HuH-7.5 (cell line): Measurements from ENCODE around the gene FRG2.
"Not testable (repeated sequence)": the region's sequence is repeated elsewhere in the genome, so short reads cannot be mapped to it uniquely, and the experiment has no call there.

ENCODE experiments used
- DNase-seq: peaks from one replicate; pipeline ENCODE4 v3.0.0; 2011; ENCODE audit warnings: low spot score

Gene FRG2

DNA sequence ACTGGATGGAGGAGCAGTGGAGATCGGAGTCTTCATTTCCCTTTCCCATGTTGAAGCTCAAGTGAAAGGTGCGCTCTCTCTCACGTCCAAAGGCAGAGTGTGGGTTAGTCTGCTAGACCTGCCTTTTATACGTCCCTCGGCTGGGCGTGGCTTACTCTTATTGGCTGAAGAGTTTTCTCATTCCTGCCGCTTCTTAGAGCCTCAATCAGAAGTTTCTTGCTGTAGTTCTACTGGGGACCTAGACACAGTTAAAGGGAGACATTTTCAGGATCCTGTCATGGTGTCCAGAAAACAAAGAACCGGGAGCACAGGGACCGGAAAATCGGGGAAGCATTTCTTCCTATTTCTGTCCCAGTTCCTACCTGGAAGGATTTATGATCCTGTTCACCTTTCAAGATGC, at the start of gene FRG2:
FRG2 (minus strand) TSS at position 101 of the 400 bp plus-strand sequence; CDS start at position 49, 52 bp downstream.
- DNase-seq = not testable (repeated sequence)

- DNase-seq = not testable (repeated sequence)
Observed at GRCh38 chr4:190068351-190068750, 41.3 kb upstream of the FRG2 start.

DNA sequence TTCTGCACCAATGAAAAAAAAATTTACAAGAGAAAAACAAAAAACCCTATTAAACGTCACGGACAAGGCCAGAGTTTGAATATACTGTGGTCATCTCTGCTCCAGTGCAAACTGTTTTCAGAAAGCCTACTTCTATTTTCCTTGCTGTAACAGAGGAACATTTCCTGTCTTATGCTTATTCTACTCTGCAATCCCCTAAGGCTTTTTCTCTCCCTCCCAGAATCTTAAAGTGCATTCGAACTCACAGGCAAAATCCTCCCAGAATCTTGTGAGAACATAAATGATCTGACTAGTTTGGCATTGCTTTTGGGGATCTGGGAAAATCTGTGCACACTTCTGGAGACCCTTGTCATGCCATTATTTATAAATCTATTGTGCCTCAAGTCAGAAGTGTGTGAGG, 37.7 kb upstream of the FRG2 start:
- DNase-seq = not testable (repeated sequence)

DNA sequence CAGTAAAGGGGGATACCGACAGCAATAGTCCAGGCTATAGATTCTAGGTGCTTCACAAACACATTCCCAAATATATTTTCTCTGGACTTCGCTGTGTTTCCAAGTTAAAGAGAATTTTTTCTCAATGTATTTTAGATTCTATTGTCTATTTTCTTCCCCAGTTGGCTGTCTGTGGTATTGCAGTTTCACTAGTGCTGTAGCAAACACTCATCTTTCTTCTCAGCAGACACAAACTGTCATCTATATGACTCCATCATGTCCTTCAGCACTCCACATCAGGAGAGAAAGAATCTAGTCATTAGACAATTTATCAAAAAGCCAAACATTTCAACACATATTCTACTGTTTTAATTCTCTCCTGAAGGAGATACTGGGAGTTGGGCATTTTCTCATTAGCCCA, 37.3 kb upstream of the FRG2 start, which contains the start of gene DBET:
DBET (plus strand) TSS at position 161 of the 400 bp plus-strand sequence.
- not testable (repeated sequence) for DNase-seq

DNA sequence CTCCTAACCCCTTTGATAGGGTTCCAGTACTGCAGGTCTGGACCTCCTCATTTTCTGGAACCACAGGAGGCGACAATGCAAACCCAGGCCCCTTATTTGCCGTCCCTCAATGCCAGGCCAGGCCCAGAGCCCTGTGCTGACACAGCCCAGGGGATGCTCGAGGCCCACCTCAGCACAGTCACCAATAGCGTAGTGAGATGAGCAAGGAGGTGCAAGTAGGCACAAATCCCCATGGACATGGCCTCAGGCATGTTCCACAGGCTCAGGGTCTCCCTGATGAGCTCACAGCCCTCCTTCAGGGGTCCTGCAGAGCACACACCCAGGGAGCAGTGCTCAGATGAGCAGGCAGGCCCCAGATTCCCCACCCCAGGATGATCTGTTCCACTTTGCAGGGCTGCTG, 31.9 kb upstream of the FRG2 start:
- DNase-seq = not testable (repeated sequence)

DNA sequence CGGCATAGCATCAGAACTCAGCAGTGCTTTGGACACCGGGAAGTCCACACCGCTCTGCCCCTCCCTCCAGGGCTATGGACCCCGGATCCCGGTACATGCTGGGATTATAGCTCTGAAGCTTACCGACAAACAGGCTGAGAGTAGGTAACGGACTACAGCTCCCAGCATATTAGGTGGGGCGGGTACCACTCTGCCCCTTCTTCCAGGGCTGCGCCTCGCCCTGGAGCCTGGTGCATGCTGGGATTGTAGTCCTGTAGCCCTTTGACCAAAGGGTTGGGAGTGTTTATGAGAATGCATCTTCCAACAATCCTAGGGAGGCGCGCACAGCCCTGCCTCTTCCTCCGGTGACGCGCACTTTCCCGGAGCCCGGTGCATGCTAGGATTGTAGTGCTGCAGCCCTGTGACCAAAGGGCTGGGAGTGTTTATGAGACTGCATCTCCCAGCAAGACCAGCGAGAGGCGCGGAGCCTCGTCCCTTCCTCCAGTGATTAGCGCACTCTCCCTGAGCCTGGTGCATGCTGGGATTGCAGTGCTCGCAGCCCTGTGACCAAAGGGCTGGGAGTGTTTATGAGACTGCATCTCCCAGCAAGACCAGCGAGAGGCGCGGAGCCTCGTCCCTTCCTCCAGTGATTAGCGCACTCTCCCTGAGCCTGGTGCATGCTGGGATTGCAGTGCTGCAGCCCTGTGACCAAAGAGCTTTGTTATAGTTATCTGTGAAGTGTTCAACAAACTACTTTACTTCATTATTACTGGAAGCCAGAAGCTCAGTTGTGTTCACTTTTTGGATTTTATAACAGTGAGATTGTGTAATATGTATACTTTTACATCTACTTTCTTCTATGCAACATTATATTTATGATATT, 22.6 kb upstream of the FRG2 start:
- DNase-seq = not testable (repeated sequence)

GRCh38 chr4:190047627-190048026, 20.6 kb upstream of the FRG2 start:
- DNase-seq = not testable (repeated sequence)

DNA sequence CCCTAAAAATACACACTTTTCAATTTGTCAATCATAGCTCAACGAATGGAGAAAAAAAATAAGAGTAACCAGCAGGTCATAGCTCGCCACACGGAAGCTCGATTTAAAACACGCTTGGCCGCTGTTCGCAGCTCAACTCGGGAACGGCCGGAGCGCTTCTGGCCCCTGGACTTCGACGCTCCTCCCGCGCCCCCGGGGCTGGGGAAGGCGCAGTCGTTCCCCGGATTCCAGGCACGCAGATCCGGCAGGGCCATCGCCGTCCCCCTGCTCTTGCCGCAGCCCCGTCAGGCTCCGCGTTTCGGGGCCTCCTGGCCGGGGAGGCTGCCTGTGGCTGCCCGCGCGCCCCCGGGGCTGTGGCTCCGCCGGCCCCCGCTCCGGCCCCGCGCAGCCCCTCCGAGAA, 13.8 kb upstream of the FRG2 start:
- not testable (repeated sequence) for DNase-seq

DNA sequence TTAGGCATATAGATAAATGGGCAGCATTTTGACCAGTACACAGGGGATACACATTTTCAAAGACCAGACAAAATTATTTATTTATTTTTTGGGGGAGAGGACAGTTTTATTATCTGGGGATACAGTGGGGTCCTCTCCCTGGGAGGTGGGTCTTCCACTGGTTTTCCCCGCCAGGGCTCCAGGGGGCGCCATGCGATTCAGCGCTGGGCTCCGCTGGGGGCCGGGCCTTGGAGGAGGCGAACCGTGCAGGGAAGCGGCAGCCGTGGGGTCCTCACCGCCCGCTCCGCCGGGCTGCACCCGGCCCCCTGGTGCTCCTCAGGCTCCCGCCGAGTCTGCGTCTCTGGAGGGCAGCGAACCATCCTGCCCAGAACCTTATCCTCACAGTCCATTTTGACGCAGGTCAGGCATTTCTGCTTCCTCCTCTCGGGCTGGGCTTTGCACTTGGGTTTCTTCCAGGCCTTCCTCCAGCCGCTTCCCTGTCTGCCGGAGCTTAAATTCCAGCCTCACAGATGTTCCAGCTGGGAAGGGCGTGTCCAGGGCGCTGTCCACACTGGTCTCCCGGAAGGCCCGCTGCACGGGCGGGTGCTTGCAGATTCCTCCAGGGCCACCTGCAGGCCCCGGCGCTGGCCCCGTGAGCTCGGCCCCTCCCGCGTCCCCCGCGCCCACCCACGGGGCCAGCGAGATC, 10.8 kb upstream of the FRG2 start:
- DNase-seq = not testable (repeated sequence)

DNA sequence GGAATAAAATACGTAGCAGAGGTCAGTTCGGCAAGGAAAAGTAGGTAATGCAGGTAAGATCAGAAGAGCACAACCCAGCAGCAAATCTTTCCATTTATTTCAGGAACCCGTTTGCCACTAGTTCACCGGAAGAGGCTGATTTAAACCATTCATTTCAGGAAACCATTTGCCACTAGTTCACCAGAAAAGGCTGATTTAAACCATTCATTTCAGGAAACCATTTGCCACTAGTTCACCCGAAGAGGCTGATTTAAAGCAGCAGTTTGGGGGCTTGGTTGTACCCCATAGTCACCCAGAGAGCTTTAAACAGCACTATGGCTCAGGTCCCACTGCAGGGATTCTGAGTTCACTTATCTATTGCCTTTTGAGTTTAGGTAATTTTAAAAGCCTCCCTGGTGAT, 4.2 kb upstream of the FRG2 start:
- DNase-seq = not testable (repeated sequence)

- not testable (repeated sequence) for DNase-seq
Observed at GRCh38 chr4:190022614-190023281, 4.3 kb downstream of the FRG2 start.

DNA sequence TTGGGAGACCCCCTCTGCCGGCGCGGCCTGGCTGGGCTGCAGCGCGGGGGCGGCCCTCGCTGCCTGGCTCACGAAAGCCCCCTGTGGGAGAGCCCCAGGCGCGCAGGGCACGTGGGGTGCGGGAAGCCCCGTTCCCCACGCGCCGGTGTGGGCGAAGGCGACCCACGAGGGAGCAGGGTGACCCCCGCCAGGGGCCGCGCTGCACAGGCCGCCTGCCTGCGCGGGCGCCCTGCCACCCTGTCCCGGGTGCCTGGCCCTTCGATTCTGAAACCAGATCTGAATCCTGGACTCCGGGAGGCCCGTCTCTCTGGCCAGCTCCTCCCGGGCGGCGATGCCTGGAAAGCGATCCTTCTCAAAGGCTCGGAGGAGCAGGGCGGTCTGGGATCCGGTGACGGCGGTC, 5.1 kb downstream of the FRG2 start:
- DNase-seq = not testable (repeated sequence)

GRCh38 chr4:190020790-190021717, 6.0 kb downstream of the FRG2 start:
- DNase-seq = no peak

GRCh38 chr4:190019859-190020463, 7.1 kb downstream of the FRG2 start:
- DNase-seq = not testable (repeated sequence)

- no peak for DNase-seq
Observed at GRCh38 chr4:190019023-190019858, 7.8 kb downstream of the FRG2 start.

GRCh38 chr4:190018201-190018920, 8.7 kb downstream of the FRG2 start:
- DNase-seq = no peak

DNA sequence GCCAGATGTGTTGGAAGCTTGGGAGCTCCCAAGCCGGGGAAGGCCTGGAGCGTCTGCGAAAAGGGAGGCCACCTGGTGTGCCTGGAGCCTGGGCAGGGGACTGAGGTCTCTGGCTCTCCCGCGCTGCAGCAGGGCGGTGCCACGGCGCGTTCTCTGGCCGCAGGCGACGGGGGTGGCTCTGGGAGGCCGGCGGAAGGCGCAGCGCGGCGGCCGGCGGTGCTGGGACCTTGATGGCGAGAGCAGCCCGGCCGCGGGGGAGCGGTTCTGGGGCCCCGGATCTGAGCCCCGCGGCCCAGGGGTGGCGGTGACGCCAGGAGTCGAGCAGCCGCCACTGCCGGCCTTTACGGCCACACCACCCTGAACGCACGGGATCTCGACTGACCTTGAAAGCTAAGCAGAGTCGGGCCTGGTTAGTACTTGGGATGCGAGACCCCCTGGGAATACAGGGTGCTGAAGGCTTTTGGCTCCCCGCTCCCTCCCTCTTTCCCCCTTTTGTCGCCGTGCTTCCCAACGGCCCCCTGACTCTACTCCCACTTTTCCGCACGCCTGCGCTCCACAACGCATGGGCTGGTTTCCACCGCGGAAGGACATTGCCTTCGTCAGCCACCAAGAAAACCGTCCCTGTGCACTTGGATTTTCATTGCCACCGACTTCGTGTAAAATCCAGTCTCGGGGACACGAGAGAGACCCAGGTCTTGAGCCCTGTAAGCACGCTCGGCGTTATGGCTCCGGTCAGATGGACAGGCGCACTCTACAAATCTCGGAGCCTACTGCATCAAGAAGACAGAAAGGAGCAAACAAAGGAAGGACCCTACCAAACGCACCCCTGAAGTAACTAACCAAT, 9.5 kb downstream of the FRG2 start:
- no peak for DNase-seq
